Kidney capillary endothelial cell (primary cell): Measurements from ENCODE around the gene PPDPF.
A peak's percentile ranks its signal among the peaks of the same experiment; 100 is the strongest.
"Not testable (repeated sequence)": the region's sequence is repeated elsewhere in the genome, so short reads cannot be mapped to it uniquely, and the experiment has no call there.

Experiments used
- DNase-seq: peaks from one replicate; pipeline ENCODE4 v3.0.0-alpha.2; 2018; ENCODE audit warnings: low spot score

Gene PPDPF

GRCh38 chr20:63520504-63520933, at the start of gene PPDPF:
Gene PPDPF, plus strand, starts transcription at chr20:63520765. Its CDS starts 544 bp downstream, at chr20:63521309.
- peak; percentile 79 for DNase-seq

GRCh38 chr20:63471002-63471716, 49.4 kb upstream of the PPDPF start:
- DNase-seq, result no peak

- DNase-seq, result no peak
These were observed 48.9 kb upstream of the PPDPF start for GRCh38 chr20:63471717-63471980.

GRCh38 chr20:63471981-63472831, 48.4 kb upstream of the PPDPF start, which contains the start of gene KCNQ2:
Gene KCNQ2, minus strand, starts transcription at chr20:63472655. Its CDS starts 192 bp downstream, at chr20:63472463.
- DNase-seq, result no peak

- no peak for DNase-seq
These were observed 47.6 kb upstream of the PPDPF start for GRCh38 chr20:63472862-63473390.

GRCh38 chr20:63473555-63474449, 46.8 kb upstream of the PPDPF start:
- no peak for DNase-seq

- no peak for DNase-seq
These were observed 45.4 kb upstream of the PPDPF start for GRCh38 chr20:63475209-63475608.

GRCh38 chr20:63477061-63477616, 43.4 kb upstream of the PPDPF start:
- no peak for DNase-seq

GRCh38 chr20:63477944-63478343, 42.6 kb upstream of the PPDPF start:
- no peak for DNase-seq

GRCh38 chr20:63478346-63479302, 41.9 kb upstream of the PPDPF start:
- DNase-seq, result no peak

- not testable (repeated sequence) for DNase-seq
These were observed 40.7 kb upstream of the PPDPF start for GRCh38 chr20:63479695-63480419.

- no peak for DNase-seq
These were observed 39.1 kb upstream of the PPDPF start for GRCh38 chr20:63481503-63481902.

- no peak for DNase-seq
These were observed 38.5 kb upstream of the PPDPF start for GRCh38 chr20:63482021-63482587.

GRCh38 chr20:63483834-63484233, 36.7 kb upstream of the PPDPF start:
- no peak for DNase-seq

GRCh38 chr20:63484236-63484635, 36.3 kb upstream of the PPDPF start:
- no peak for DNase-seq

GRCh38 chr20:63484651-63485403, 35.7 kb upstream of the PPDPF start:
- no peak for DNase-seq

GRCh38 chr20:63486300-63486855, 34.2 kb upstream of the PPDPF start:
- no peak for DNase-seq

GRCh38 chr20:63487116-63487764, 33.3 kb upstream of the PPDPF start:
- no peak for DNase-seq
